Mucosa of rectum (tissue), 2 donors: ENCODE data around the gene PEAR1.

Experiments
- H3K27ac ChIP-seq, 2 donors: one replicate each; pipeline ENCODE4 v1.7.0; 2013; ENCODE audit warnings: inconsistent platforms in 2 of 2, low read depth in 2 of 2, low read length in 2 of 2
- H3K27me3 ChIP-seq, 2 donors: one replicate each; pipeline ENCODE4 v1.7.0; 2013; ENCODE audit warnings: low read length in 2 of 2; ENCODE audit not compliant: control insufficient read depth in 2 of 2, insufficient read depth in 2 of 2
- H3K36me3 ChIP-seq, 2 donors: one replicate each; pipeline ENCODE4 v1.7.0; 2013; ENCODE audit warnings: low read length in 2 of 2; ENCODE audit not compliant: control insufficient read depth in 2 of 2, insufficient read depth in 2 of 2
- H3K4me1 ChIP-seq, 2 donors: one replicate each; pipeline ENCODE4 v1.7.0; 2013; ENCODE audit warnings: low read length in 2 of 2, mild to moderate bottlenecking in 1 of 2; ENCODE audit not compliant: control insufficient read depth in 2 of 2, insufficient read depth in 2 of 2
- H3K4me3 ChIP-seq, 2 donors: one replicate each; pipeline ENCODE4 v1.7.0; 2013; ENCODE audit warnings: low read length in 2 of 2
- H3K9ac ChIP-seq, 2 donors: one replicate each; pipeline ENCODE4 v1.7.0; 2013; ENCODE audit warnings: low read length in 2 of 2, low read depth in 1 of 2, mild to moderate bottlenecking in 1 of 2
- H3K9me3 ChIP-seq, 2 donors: one replicate each; pipeline ENCODE4 v1.7.0; 2013; ENCODE audit warnings: low read length in 2 of 2; ENCODE audit not compliant: control insufficient read depth in 2 of 2
- donor health status: healthy.
- donor health status: Normal muscosa, but diverticular disease.

PEAR1 gene

GRCh38 chr1:156849151-156849496 lies 44.4 kb upstream of the PEAR1 start:
- H3K9ac ChIP-seq = no peak overlapping the region
- no peaks in the 10 kb centered on the region for H3K36me3 ChIP-seq
- H3K4me3 ChIP-seq = no peak overlapping the region
- H3K9me3 ChIP-seq = no peaks in the 10 kb centered on the region
- H3K27ac ChIP-seq = no peak overlapping the region
- H3K4me1 ChIP-seq = no peaks in the 10 kb centered on the region
- peaks cover 9 to 43% of the 10 kb centered on the region in 2 donors for H3K27me3 ChIP-seq

GRCh38 chr1:156851779-156852417 lies 41.6 kb upstream of the PEAR1 start:
- peaks cover 9 to 33% of the 10 kb centered on the region in 2 donors for H3K27me3 ChIP-seq
- H3K9me3 ChIP-seq = no peaks in the 10 kb centered on the region

GRCh38 chr1:156852418-156852874 lies 41.1 kb upstream of the PEAR1 start:
- Histone ChIP-seq H3K9me3 (no peaks in the 10 kb centered on the region), H3K36me3 (no peaks in the 10 kb centered on the region), H3K27me3 (peaks cover 11 to 33% of the 10 kb centered on the region in 2 donors), H3K9ac (no peak overlapping the region), H3K27ac (no peak overlapping the region), H3K4me1 (no peaks in the 10 kb centered on the region), H3K4me3 (no peak overlapping the region)

More at GRCh38 chr1:156851779-156852417, 41.6 kb upstream of the PEAR1 start:
- no peaks in the 10 kb centered on the region for H3K36me3 ChIP-seq
- H3K4me1 ChIP-seq = no peaks in the 10 kb centered on the region
- no peak overlapping the region for H3K9ac ChIP-seq
- no peak overlapping the region for H3K27ac ChIP-seq
- H3K4me3 ChIP-seq = no peak overlapping the region

GRCh38 chr1:156853761-156854160 lies 39.8 kb upstream of the PEAR1 start:
- Histone ChIP-seq H3K9ac (no peak overlapping the region), H3K4me1 (no peaks in the 10 kb centered on the region), H3K4me3 (no peak overlapping the region), H3K9me3 (no peaks in the 10 kb centered on the region), H3K36me3 (no peaks in the 10 kb centered on the region), H3K27ac (no peak overlapping the region), H3K27me3 (peaks cover 24 to 36% of the 10 kb centered on the region in 2 donors)

GRCh38 chr1:156854634-156855033 lies 38.9 kb upstream of the PEAR1 start:
- Histone ChIP-seq H3K9me3 (no peaks in the 10 kb centered on the region), H3K9ac (no peak overlapping the region), H3K27ac (no peak overlapping the region), H3K4me1 (peaks cover 1 to 2% of the 10 kb centered on the region in 2 donors), H3K36me3 (no peaks in the 10 kb centered on the region), H3K4me3 (no peak overlapping the region), H3K27me3 (peaks cover 26 to 38% of the 10 kb centered on the region in 2 donors)

GRCh38 chr1:156856282-156856785 lies 37.2 kb upstream of the PEAR1 start:
- Histone ChIP-seq H3K36me3 (no peaks in the 10 kb centered on the region), H3K9me3 (no peaks in the 10 kb centered on the region), H3K9ac (no peak overlapping the region), H3K4me3 (no peak overlapping the region), H3K27me3 (peaks cover 35 to 48% of the 10 kb centered on the region in 2 donors), H3K4me1 (peaks cover 8% of the 10 kb centered on the region in 2 donors), H3K27ac (no peak overlapping the region)

GRCh38 chr1:156857532-156857931 lies 36.0 kb upstream of the PEAR1 start:
- H3K9me3 ChIP-seq = no peaks in the 10 kb centered on the region
- peaks cover 8% of the 10 kb centered on the region in 2 donors for H3K4me1 ChIP-seq
- peaks cover 45 to 60% of the 10 kb centered on the region in 2 donors for H3K27me3 ChIP-seq
- no peak overlapping the region for H3K27ac ChIP-seq
- H3K4me3 ChIP-seq = no peak overlapping the region
- no peaks in the 10 kb centered on the region for H3K36me3 ChIP-seq
- no peak overlapping the region for H3K9ac ChIP-seq

- peaks cover 45 to 63% of the 10 kb centered on the region in 2 donors for H3K27me3 ChIP-seq
- no peaks in the 10 kb centered on the region for H3K36me3 ChIP-seq
- no peak overlapping the region for H3K27ac ChIP-seq
- peaks cover 8% of the 10 kb centered on the region in 2 donors for H3K4me1 ChIP-seq
- no peaks in the 10 kb centered on the region for H3K9me3 ChIP-seq
- no peak overlapping the region for H3K4me3 ChIP-seq
- no peak overlapping the region for H3K9ac ChIP-seq
These were observed 35.0 kb upstream of the PEAR1 start for GRCh38 chr1:156858555-156858956.

- Histone ChIP-seq H3K36me3 (no peaks in the 10 kb centered on the region), H3K27ac (no peak within 1 kb of the TSS), H3K9me3 (no peaks in the 10 kb centered on the region), H3K27me3 (peaks cover 49 to 65% of the 10 kb centered on the region in 2 donors), H3K4me3 (peak within 1 kb of the TSS; percentile 37 to 57), H3K4me1 (peaks cover 8% of the 10 kb centered on the region in 2 donors), H3K9ac (no peak within 1 kb of the TSS)
These were observed 34.5 kb upstream of the PEAR1 start, which contains the start of gene INSRR for GRCh38 chr1:156858959-156859522. Gene INSRR, minus strand, starts transcription at chr1:156859117. Its CDS starts 496 bp downstream, at chr1:156858621.

GRCh38 chr1:156859523-156860112 lies 33.9 kb upstream of the PEAR1 start:
- Histone ChIP-seq H3K9ac (no peak overlapping the region), H3K9me3 (no peaks in the 10 kb centered on the region), H3K4me1 (peaks cover 8% of the 10 kb centered on the region in 2 donors), H3K4me3 (peak overlapping the region; percentile 37 to 57), H3K36me3 (no peaks in the 10 kb centered on the region), H3K27me3 (peaks cover 49 to 66% of the 10 kb centered on the region in 2 donors), H3K27ac (no peak overlapping the region)
